Sigmoid colon (tissue), 7 donors: Measurements from ENCODE around the gene CC2D2B. TPM values are rescaled to one million over a fixed set of nuclear protein-coding genes. Genes with fewer than 3 reads are reported as not detected.
A peak's percentile ranks its signal among the peaks of the same experiment; 100 is the strongest.
"Not testable (repeated sequence)": the region's sequence is repeated elsewhere in the genome, so short reads cannot be mapped to it uniquely, and the experiment has no call there.

ENCODE experiments used
- DNase-seq: peaks from one replicate; pipeline ENCODE4 v3.0.0-alpha.2; 2019
- H3K27ac ChIP-seq, 4 donors: fragments of 200-600 bp; sonication (generic); one replicate each; pipeline ENCODE4 v1.5.1; 2016 to 2019; ENCODE audit warnings: mild to moderate bottlenecking in 1 of 4
- H3K27me3 ChIP-seq, 3 donors: fragments of 200-600 bp; sonication (generic); one replicate each; pipeline ENCODE4 v1.5.1; 2019; ENCODE audit warnings: mild to moderate bottlenecking in 1 of 3
- H3K36me3 ChIP-seq, 4 donors: fragments of 200-600 bp; sonication (generic); one replicate each; pipeline ENCODE4 v1.5.1; 2016 to 2019
- H3K4me1 ChIP-seq, 4 donors: fragments of 200-600 bp; sonication (generic); one replicate each; pipeline ENCODE4 v1.5.1; 2017 to 2019
- H3K4me3 ChIP-seq, 4 donors: fragments of 200-600 bp; sonication (generic); one replicate each; pipeline ENCODE4 v1.5.1; 2017 to 2019; ENCODE audit warnings: mild to moderate bottlenecking in 2 of 4, moderate library complexity in 1 of 4
- H3K9me3 ChIP-seq, 4 donors: fragments of 200-600 bp in 3 of 4; sonication (generic) in 3 of 4; one replicate each; pipeline versions ENCODE4 v1.5.1 to v1.6.1; 2013 to 2019
- CTCF ChIP-seq, 4 experiments: fragments of 450-650 bp in 3 of 4; fragments of 200-600 bp in 1 of 4; IDR thresholded peaks; one replicate each; pipeline ENCODE4 v1.5.1; 2016 to 2019; ENCODE audit warnings: antibody characterized with exemption in 4 of 4, mild to moderate bottlenecking in 3 of 4, moderate library complexity in 2 of 4
- EP300 ChIP-seq, 4 donors: sonication (generic); formaldehyde crosslinking; IDR thresholded peaks; one replicate each; pipeline ENCODE4 v1.6.1; 2017; ENCODE audit warnings: antibody characterized with exemption in 4 of 4
- POLR2A ChIP-seq, 2 donors: fragments of 450-650 bp; IDR thresholded peaks; one replicate each; pipeline ENCODE4 v1.6.1; 2016; ENCODE audit warnings: antibody characterized with exemption in 2 of 2, mild to moderate bottlenecking in 2 of 2, moderate library complexity in 2 of 2
- POLR2AphosphoS5 ChIP-seq, 4 donors: sonication (generic); formaldehyde crosslinking; IDR thresholded peaks; one replicate each; pipeline ENCODE4 v1.6.1; 2017; ENCODE audit warnings: antibody characterized with exemption in 4 of 4
- WGBS, 2 donors: extraction: QIAGEN DNeasy Blood & Tissue Kit; methylation state at CpG; one replicate each; pipeline ENCODE4 v1.1.7; 2013; 5-methylcytosine and 5-hydroxymethylcytosine counted together
- intact Hi-C: fragments of 100-400 bp; cut with DNase I; formaldehyde crosslinking; loops from one replicate; pipeline ENCODE4 v1.15.1; 2023
- polyA plus RNA-seq, 3 donors: library from polyadenylated mRNA; stranded (reverse); fragments of 200-250 nt; gene quantifications; one replicate each; pipeline ENCODE4 v1.2.3, GENCODE V29; 2013
- total RNA-seq, 4 donors: library from RNA; depleted of rRNA; stranded (reverse); fragments of >200 nt; gene quantifications; one replicate each; pipeline ENCODE4 v1.1.0, GENCODE V29; 2016
- donor health status: healthy with polysubstance abuse.
- donor health status: Bipolar disorder and iron deficiency.
- donor health status: healthy.

The CC2D2B gene
- total and polyA plus RNA-seq, 7 donors: 0.29 to 7.8 (median 4.3) TPM; not detected in 2

- WGBS, 2 donors: 65 to 93% methylated on average over 2 of the region's 2 CpGs
- peak overlapping the region in 3 of 4 donors; percentile 21 to 71 (median 37) for H3K27ac ChIP-seq
- H3K27me3 ChIP-seq: no peaks in the 10 kb centered on the region
- intact Hi-C loops: no loop called here
- peaks cover 0 to 10% (median 0%) of the 10 kb centered on the region in 4 donors for H3K36me3 ChIP-seq
- no peak for DNase-seq
- no peak for TF ChIP-seq EP300 (IDR thresholded peaks at IDR 0.05)
- TF ChIP-seq POLR2A (IDR thresholded peaks at IDR 0.05): no peak
- TF ChIP-seq CTCF (IDR thresholded peaks at IDR 0.05): no peak
- TF ChIP-seq POLR2AphosphoS5 (IDR thresholded peaks at IDR 0.05): no peak
- peaks cover 0 to 30% (median 15%) of the 10 kb centered on the region in 4 donors for H3K4me1 ChIP-seq
- no peaks in the 10 kb centered on the region for H3K9me3 ChIP-seq
- H3K4me3 ChIP-seq: no peak overlapping the region
Measured at GRCh38 chr10:95880704-95881103, 27.1 kb upstream of the CC2D2B start.

- no peaks in the 10 kb centered on the region for H3K9me3 ChIP-seq
- no peak for DNase-seq
- intact Hi-C loops: no loop called here
- peaks cover 0 to 4% (median 0%) of the 10 kb centered on the region in 4 donors for H3K36me3 ChIP-seq
- peaks cover 0 to 31% (median 15%) of the 10 kb centered on the region in 4 donors for H3K4me1 ChIP-seq
- H3K27me3 ChIP-seq: no peaks in the 10 kb centered on the region
- H3K27ac ChIP-seq: peak overlapping the region in 3 of 4 donors; percentile 21 to 71 (median 37)
- TF ChIP-seq POLR2A (IDR thresholded peaks at IDR 0.05) (no peak), POLR2AphosphoS5 (IDR thresholded peaks at IDR 0.05) (peak in 1 of 4 donors; percentile 13), CTCF (IDR thresholded peaks at IDR 0.05) (no peak)
- H3K4me3 ChIP-seq: no peak overlapping the region
Measured at GRCh38 chr10:95881316-95881715, 26.5 kb upstream of the CC2D2B start.

- no peak for TF ChIP-seq EP300 (IDR thresholded peaks at IDR 0.05)
- no peak for TF ChIP-seq POLR2AphosphoS5 (IDR thresholded peaks at IDR 0.05)
- no peak for TF ChIP-seq CTCF (IDR thresholded peaks at IDR 0.05)
- no peak for TF ChIP-seq POLR2A (IDR thresholded peaks at IDR 0.05)
- Histone ChIP-seq H3K4me1 (peaks cover 0 to 9% (median 3%) of the 10 kb centered on the region in 4 donors), H3K36me3 (peaks cover 0 to 18% (median 0%) of the 10 kb centered on the region in 4 donors), H3K27me3 (no peaks in the 10 kb centered on the region), H3K27ac (no peak overlapping the region), H3K9me3 (no peaks in the 10 kb centered on the region), H3K4me3 (no peak overlapping the region)
- intact Hi-C loops: no loop called here
- DNase-seq: no peak
- WGBS, 2 donors: 24 to 52% methylated on average over 2 of the region's 2 CpGs
Measured at GRCh38 chr10:95889830-95890229, 17.9 kb upstream of the CC2D2B start.

- intact Hi-C loops: no loop called here
- no peak overlapping the region for H3K4me3 ChIP-seq
- no peaks in the 10 kb centered on the region for H3K9me3 ChIP-seq
- DNase-seq: no peak
- no peaks in the 10 kb centered on the region for H3K4me1 ChIP-seq
- 87 to 91% methylated on average over 4 of the region's 4 CpGs for WGBS, 2 donors
- no peak overlapping the region for H3K27ac ChIP-seq
- TF ChIP-seq EP300 (IDR thresholded peaks at IDR 0.05) (no peak), POLR2A (IDR thresholded peaks at IDR 0.05) (no peak), CTCF (IDR thresholded peaks at IDR 0.05) (no peak), POLR2AphosphoS5 (IDR thresholded peaks at IDR 0.05) (no peak)
- H3K36me3 ChIP-seq: peaks cover 0 to 51% (median 2%) of the 10 kb centered on the region in 4 donors
- H3K27me3 ChIP-seq: no peaks in the 10 kb centered on the region
Measured at GRCh38 chr10:95896071-95896850, 11.5 kb upstream of the CC2D2B start.

GRCh38 chr10:95905897-95906580 is 1.7 kb upstream of the CC2D2B start:
- 97 to 99% methylated on average over 12 of the region's 12 CpGs for WGBS, 2 donors
- intact Hi-C loops, H3K9me3 ChIP-seq, DNase-seq, H3K27me3 ChIP-seq, H3K4me1 ChIP-seq, H3K4me3 ChIP-seq: not testable (repeated sequence)
- Histone ChIP-seq H3K36me3 (peaks cover 0 to 29% (median 4%) of the 10 kb centered on the region in 4 donors), H3K27ac (peak overlapping the region in 2 of 4 donors; percentile 92 to 93)
